WERI-Rb-1 (cell line): Measurements from ENCODE around the gene CCDC78.
A peak's percentile ranks its signal among the peaks of the same experiment; 100 is the strongest.

Source experiments
- DNase-seq: peaks from one replicate; pipeline ENCODE4 v3.0.0-alpha.2; 2020
- H3K27ac ChIP-seq: fragments of 250-450 bp; sonication (Bioruptor Pico); 2 replicates; pipeline ENCODE4 v1.5.1; 2020; ENCODE audit warnings: mild to moderate bottlenecking, moderate library complexity
- H3K27me3 ChIP-seq: fragments of 250-450 bp; sonication (Bioruptor Pico); 2 replicates; pipeline ENCODE4 v1.5.1; 2021; ENCODE audit warnings: mild to moderate bottlenecking, low read depth, moderate library complexity; ENCODE audit not compliant: insufficient read depth, severe bottlenecking
- H3K36me3 ChIP-seq: fragments of 250-450 bp; sonication (Bioruptor Pico); 2 replicates; pipeline ENCODE4 v1.5.1; 2020; ENCODE audit warnings: mild to moderate bottlenecking, moderate library complexity
- H3K4me3 ChIP-seq: 2 replicates; pipeline ENCODE4 v1.5.1; 2011; ENCODE audit warnings: low read depth, mild to moderate bottlenecking, control low read depth, low read length
- H3K9me3 ChIP-seq: fragments of 250-450 bp; sonication (Bioruptor Pico); 2 replicates; pipeline ENCODE4 v1.5.1; 2021; ENCODE audit warnings: mild to moderate bottlenecking, moderate library complexity; ENCODE audit not compliant: severe bottlenecking
- TF ChIP-seq, protein P1 (sequence below): IDR thresholded peaks from 2 replicates; pipeline ENCODE4 v1.5.1; 2011; ENCODE audit warnings: low read depth, mild to moderate bottlenecking, control low read depth, inconsistent platforms, low read length

The CCDC78 gene

DNA sequence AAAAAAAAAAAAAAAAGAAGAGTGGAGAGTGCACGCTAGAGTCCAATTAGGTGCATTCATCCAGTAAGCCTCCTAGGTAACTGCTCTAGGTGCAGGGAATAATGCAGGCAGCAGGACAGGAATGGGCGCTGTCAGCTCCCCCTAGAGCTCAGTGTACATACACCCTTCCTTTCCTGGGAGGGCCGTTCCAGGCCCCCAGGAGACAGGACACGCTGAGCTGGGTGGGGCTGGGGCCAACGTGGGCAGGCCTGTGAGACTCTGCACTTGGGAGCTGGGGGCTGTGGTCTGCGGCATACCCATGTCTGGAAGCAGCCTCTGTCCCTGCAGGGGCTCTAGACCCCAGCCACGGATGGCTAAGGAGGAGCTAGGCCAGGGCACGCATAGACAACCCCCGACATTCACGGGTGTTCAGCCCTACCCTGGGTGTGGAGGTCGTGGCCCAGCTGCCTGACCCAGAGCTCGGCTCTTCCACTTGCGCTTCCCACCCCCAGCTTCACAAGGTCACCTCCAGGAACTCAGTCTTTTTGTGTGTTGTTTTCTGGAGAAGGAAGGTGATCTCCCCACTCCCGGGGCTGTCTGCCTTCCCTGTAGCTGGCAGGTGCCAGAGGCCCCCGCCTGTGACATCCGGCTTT, 6.3 kb downstream of the CCDC78 start:
- Histone ChIP-seq H3K4me3 (peak overlapping the region; percentile 73), H3K27ac (peak overlapping the region; percentile 99), H3K27me3 (no peaks in the 10 kb centered on the region), H3K9me3 (no peaks in the 10 kb centered on the region), H3K36me3 (peaks cover 6% of the 10 kb centered on the region)
- TF ChIP-seq, protein P1, sequence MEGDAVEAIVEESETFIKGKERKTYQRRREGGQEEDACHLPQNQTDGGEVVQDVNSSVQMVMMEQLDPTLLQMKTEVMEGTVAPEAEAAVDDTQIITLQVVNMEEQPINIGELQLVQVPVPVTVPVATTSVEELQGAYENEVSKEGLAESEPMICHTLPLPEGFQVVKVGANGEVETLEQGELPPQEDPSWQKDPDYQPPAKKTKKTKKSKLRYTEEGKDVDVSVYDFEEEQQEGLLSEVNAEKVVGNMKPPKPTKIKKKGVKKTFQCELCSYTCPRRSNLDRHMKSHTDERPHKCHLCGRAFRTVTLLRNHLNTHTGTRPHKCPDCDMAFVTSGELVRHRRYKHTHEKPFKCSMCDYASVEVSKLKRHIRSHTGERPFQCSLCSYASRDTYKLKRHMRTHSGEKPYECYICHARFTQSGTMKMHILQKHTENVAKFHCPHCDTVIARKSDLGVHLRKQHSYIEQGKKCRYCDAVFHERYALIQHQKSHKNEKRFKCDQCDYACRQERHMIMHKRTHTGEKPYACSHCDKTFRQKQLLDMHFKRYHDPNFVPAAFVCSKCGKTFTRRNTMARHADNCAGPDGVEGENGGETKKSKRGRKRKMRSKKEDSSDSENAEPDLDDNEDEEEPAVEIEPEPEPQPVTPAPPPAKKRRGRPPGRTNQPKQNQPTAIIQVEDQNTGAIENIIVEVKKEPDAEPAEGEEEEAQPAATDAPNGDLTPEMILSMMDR, result peak; percentile 55
- DNase-seq, result peak; percentile 63

DNA sequence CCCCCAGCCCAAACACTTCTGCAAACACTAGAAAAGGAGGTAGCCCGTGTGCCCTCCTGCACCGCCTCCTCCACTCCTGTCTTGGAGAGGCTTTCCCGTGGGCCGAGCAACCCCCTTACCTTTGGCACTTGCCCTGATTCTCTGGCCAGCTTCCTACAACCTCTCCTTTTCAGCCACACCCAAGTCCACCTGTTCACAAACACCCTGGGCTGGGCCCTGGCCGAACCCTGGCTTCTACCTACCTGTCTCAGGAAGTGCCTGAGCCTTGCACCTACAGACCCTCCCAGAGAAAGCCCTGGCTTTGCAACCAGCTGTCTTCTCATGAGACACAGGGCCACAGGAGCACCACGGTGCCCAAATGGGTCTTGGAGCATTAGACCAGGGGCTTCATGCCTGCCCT, 7.3 kb downstream of the CCDC78 start:
- H3K9me3 ChIP-seq, result no peaks in the 10 kb centered on the region
- no peaks in the 10 kb centered on the region for H3K27me3 ChIP-seq
- TF ChIP-seq, protein P1, result no peak
- H3K36me3 ChIP-seq, result peaks cover 6% of the 10 kb centered on the region
- H3K4me3 ChIP-seq, result no peak overlapping the region
- peak overlapping the region; percentile 47 for H3K27ac ChIP-seq
- DNase-seq, result no peak

DNA sequence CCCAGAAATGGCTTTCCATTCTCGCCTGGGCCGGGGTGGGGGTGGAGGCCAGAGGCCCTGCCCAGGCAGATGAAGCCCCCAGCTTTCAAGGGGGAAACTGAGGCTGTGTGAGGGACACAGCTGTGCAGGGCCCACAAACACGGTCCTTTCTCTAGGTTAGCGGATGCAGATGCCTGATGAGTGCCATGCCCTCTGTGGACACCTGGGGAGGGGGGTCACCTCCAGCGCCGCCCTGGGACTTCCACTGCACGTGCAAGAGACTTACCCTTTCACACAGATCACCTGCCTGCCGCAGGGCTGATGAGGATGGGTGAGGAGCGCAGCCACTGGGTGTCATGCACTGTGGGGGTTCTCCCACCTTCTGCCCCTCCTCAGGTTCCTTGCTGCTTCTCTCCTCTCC, 7.9 kb downstream of the CCDC78 start:
- no peak for DNase-seq
- TF ChIP-seq, protein P1, result no peak
- H3K27ac ChIP-seq, result no peak overlapping the region; the same call in 1 of the 2 replicates
- no peaks in the 10 kb centered on the region for H3K9me3 ChIP-seq
- no peak overlapping the region for H3K4me3 ChIP-seq
- H3K36me3 ChIP-seq, result peaks cover 6% of the 10 kb centered on the region
- no peaks in the 10 kb centered on the region for H3K27me3 ChIP-seq

DNA sequence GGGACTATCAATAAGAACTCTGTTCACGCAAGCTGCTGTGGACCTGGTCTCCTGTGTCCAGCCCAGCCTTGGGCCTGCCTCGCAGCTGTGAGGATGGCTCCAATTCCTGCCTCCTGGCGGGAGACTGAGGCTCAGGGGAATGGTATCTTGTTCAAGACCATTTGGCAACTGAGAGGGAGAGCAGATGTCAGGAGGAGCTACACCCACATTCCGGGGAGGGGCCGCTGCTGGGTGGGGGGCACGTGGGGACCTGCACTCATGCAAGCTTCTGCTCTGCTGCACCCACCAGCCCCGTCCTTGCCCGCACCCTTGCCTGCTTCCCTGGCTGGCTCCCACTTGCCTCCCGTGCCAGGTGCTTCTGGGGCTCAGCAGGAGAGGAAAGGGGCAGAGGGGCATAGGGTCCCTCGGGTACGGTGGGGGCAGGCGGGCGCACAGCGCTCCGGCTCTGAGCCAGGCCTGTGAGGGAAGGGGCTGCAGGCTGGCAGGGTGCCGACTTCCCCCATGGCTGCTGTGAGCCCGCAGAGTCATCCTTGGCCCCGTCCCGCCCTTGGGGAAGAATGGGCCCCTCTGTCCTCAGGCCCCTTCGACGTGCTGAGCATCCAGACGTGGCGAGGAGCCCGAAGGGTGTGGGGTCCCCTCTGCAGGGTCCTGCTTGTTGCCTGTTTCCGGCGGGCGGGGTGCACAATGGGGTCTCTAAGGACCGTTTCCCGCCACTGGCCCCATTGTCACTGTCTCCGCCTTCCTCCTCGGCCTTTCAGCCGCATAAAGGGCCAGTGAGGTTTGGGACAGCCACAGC, 8.6 kb downstream of the CCDC78 start:
- Histone ChIP-seq H3K27me3 (no peaks in the 10 kb centered on the region), H3K4me3 (no peak overlapping the region), H3K36me3 (peaks cover 6% of the 10 kb centered on the region; the same call in 1 of the 2 replicates), H3K9me3 (no peaks in the 10 kb centered on the region), H3K27ac (no peak overlapping the region; the same call in 1 of the 2 replicates)
- DNase-seq, result no peak
- TF ChIP-seq, protein P1, result no peak

DNA sequence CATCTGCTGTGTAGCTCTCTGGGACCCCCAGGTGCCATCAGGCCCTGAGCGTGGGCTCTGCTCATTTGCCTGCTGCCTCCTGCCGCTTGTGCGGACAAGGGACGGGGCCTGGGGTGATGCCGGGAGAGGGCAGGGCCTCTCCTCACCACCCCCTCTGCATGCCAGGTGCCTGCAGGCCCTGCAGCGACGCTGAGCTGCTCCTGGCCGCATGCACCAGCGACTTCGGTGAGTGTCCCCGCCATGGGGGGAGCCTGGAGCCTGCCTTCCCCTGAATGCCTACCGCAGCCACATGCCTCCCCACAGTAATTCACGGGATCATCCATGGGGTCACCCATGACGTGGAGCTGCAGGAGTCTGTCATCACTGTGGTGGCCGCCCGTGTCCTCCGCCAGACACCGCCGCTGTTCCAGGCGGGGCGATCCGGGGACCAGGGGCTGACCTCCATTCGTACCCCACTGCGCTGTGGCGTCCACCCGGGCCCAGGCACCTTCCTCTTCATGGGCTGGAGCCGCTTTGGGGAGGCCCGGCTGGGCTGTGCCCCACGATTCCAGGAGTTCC, 9.4 kb downstream of the CCDC78 start:
- H3K27ac ChIP-seq, result no peak overlapping the region
- DNase-seq, result no peak
- peaks cover 2% of the 10 kb centered on the region; the same call in 1 of the 2 replicates for H3K36me3 ChIP-seq
- TF ChIP-seq, protein P1, result no peak
- no peak overlapping the region for H3K4me3 ChIP-seq
- no peaks in the 10 kb centered on the region for H3K9me3 ChIP-seq
- no peaks in the 10 kb centered on the region for H3K27me3 ChIP-seq
